HG03378 (cell line): ENCODE results near the gene CDHR1.

Source experiments
- ATAC-seq: cut with Tn5 transposase; IDR thresholded peaks from one replicate; pipeline ENCODE4 v1.9.1; 2021; ENCODE audit warnings: mild to moderate bottlenecking, moderate library complexity; ENCODE audit not compliant: unreplicated experiment

The CDHR1 gene

DNA sequence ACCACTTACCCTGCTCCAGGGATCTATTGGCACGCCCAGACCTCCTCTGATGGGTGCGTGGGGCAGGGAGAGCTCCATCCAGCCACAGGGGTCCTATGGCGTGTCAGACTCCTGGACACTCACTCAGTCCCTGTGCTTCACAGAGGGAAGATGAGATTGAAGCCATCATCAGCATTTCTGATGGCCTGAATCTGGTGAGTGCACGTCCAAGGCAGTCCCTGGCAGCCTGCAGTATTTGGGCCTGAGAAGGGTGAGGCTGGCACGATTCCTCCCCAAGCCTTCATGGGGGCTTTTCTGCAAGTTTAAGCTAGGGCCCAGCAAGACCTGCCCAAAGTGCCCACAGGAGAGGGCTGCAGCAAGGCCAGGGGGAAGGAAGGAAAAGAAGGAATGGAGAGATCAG lies 3.3 kb downstream of the CDHR1 start:
- ATAC-seq, result no peak

DNA sequence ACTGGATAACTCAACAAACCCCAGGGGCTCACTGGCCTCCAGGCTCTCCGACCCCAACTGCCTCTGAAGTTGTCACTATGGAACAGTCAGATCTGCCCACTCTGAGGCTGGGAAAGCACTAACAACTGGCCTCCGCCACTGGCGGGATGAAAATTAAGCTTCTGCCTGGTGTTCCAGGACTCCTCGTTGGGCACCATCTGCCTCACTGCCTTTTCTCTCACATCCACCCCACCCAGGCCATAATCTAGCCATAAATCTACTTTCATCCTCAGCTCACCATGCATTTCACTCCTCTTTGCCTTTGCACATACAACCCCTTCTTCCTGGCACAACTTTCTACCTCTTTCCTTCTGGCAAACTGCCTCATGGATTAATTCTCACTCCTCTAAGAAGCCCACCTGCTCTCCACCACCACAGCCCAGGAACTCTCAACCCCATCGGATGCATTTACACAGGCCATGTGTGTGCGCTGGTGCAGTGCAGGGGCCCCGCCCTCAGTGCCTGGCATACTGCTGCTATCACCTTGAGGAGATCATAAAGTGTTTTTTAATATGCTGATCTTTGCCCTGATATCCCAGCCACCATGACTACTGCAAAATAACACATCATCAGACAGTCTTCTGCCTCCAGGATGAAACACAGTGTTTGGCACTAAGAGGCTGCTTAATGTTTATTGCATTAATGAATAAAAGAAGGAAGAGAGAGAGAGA lies 4.0 kb downstream of the CDHR1 start:
- ATAC-seq, result no peak

- no peak for ATAC-seq
Observed at GRCh38 chr10:84200537-84201243, 6.4 kb downstream of the CDHR1 start.

DNA sequence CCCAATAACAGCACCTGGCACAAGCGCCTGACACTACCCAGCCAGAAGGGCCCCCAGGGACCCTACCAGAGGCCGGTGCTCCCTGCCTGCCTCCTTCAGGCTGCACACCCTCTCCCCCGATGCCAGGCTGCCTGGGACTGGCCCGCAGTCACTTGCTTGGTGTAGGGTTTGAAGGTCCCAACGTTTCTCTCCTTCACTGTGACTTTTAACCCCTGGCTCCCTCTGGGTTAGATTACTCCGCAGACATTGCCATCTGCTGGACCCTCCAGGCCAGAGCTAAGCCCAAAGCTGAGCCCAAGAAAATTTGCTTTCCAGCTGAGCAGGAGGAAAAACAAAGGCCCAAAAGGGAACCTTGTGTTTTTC lies 6.9 kb downstream of the CDHR1 start:
- no peak for ATAC-seq

DNA sequence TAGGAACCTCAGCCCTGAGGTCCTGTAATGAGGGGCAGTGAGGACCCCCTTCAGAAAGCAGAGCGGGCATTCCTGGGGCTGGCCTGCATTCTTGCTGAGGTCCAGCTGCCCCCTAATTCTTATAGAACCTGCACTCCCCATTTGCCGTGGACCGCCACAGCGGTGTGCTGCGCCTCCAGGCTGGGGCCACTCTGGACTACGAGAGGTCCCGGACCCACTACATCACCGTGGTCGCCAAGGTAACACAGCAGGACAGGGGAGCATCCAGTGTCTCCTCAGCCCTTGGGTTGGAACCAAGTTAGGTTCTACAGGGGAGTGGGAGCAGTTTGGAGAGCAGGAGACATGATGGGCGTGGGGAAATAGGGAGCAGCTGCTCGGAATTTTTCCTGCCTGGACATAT lies 7.3 kb downstream of the CDHR1 start:
- ATAC-seq, result no peak

DNA sequence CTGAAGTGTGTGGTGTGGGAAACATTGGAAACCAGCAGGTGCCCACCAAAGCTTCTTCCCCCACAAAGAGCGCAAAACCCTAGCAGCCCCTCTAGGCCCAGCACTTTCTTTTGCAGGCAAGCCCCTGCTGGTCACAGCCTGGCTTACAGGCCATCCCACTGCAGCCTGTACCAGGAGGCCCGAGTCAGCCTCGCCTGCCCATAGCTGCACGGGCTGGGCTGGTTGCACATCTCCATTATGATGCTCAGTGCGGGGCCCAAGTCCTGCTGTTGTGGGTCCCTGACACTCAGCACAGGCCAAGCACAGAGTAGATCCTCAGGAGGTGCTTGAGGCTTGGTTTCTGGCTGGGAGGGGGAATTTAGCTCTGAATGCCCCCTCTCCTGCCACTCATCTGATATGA lies 8.0 kb downstream of the CDHR1 start:
- ATAC-seq, result no peak

- no peak for ATAC-seq
Observed at GRCh38 chr10:84204122-84204521, 9.8 kb downstream of the CDHR1 start.

GRCh38 chr10:84204610-84205009 lies 10.3 kb downstream of the CDHR1 start:
- no peak for ATAC-seq

DNA sequence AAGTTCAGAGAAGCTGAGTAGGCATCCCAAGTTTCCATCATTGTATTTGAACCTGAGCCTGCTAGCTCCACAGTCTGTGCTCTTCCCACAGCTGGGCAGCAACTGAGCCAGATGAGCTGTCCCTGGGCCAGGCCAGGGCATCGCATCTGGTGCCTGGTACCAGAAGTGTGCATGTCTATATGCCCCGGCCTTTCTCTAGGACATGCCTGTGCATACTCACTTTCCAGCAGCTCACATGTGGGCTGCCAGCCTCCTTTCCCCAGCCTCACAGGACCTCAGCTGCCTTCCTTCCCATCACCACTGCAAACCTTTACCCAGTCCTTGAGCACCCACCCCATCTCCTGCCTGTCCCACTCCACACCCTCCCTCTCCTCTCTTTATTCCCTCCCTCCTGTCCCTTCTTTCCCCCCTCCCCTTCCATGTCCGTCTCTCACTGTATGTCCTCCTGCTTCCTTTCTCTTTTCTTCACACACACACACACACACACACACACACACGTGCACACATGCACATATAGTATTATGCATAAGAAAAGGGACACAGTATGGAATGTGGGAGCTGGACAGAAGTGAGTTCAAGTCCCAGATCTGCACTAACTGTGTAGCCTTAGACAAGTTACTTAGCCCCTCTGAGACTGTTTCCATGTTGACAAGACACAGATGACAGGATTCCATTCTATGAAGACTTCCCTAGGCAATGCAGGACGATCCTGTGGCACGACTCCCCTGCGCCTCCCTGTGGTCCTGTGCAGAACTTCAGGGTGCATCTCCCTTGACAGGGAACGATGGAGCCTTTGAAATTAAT lies 10.9 kb downstream of the CDHR1 start:
- peak; percentile 90 for ATAC-seq

DNA sequence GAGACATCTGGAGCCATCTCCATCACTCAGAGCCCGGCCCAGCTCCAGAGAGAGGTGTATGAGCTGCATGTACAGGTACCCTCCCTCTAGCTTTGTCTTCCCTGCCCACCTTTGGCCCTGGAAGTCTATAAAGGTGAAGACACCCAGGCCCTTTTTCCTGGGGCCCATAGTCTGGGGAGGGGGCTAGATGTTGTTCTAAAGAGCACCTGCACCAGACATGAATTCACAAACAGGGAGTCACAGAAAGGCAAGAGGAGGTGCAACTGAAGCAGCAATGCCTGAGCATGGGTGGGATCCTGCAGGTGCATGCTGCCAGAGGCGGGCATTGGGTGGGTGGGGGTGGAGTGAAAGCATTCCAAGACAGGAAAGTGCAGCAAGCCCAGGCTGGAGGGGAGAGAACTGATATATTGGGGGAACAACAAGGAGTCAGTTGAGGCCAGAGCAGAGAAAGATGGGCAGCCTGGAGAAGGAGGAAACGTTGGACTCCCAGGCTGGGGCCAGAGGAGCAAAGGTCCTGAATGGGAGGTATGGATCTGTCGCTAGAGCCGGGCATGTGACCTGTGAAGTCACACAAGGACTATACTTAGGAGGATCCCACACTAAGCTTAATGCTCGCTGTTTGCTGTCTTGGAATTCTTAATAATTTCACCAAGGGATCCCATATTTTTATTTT lies 11.7 kb downstream of the CDHR1 start:
- no peak for ATAC-seq

GRCh38 chr10:84208023-84208422 lies 13.7 kb downstream of the CDHR1 start:
- ATAC-seq, result no peak

GRCh38 chr10:84211566-84211965 lies 17.2 kb downstream of the CDHR1 start:
- ATAC-seq, result no peak

DNA sequence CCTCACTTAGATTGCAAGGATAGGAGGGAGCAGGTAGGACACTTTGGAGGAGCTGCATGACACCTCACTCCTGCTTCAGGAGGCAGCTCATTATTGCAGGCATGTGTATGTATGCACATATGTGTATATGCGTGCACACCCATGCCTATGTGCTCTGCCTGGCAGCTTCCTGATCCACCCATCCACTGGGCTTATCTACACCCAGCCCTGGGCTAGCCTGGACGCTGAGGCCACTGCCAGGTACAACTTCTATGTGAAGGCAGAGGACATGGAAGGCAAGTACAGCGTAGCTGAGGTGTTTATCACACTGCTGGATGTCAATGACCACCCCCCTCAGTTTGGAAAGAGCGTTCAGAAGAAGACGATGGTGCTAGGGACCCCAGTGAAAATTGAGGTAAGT lies 17.7 kb downstream of the CDHR1 start:
- ATAC-seq, result no peak

DNA sequence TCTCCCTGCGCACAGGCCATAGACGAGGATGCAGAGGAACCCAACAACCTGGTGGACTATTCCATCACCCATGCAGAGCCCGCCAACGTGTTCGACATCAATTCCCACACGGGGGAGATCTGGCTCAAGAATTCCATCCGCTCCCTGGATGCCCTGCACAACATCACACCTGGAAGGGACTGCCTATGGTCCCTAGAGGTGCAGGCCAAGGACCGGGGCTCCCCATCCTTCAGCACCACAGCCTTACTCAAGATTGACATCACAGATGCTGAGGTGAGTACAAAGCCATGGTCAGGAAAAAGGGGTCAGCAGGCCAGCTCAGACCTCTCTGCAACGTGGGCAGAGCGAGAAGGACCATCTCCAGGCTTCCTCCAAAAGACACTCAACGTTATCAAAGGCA lies 18.7 kb downstream of the CDHR1 start:
- ATAC-seq, result no peak

GRCh38 chr10:84214046-84214572 lies 19.8 kb downstream of the CDHR1 start:
- ATAC-seq, result peak; percentile 13

GRCh38 chr10:84214612-84215235 lies 20.4 kb downstream of the CDHR1 start:
- ATAC-seq, result peak; percentile 91

GRCh38 chr10:84216834-84217233 lies 22.5 kb downstream of the CDHR1 start:
- no peak for ATAC-seq

DNA sequence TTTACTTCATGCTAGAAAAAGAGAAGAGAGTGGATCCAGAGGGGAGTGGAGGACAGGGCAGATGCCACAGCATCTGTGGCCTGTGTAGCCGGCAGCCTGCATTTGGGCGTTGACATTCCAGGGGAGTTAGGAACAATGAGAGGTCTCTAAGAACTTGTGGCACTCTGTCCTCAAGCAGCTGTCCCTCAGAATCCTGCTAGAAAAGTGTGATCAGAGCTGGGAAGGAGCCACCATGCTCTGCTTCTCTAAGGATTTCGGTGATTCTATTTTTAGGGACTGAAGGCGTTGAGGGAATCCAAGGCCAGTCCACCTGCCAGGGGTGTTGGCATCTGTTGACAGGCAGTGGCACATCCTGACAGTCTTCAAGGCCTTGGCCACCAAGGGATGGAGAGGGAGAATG lies 23.4 kb downstream of the CDHR1 start:
- no peak for ATAC-seq

GRCh38 chr10:84221916-84222315 lies 27.6 kb downstream of the CDHR1 start:
- ATAC-seq, result no peak

- ATAC-seq, result no peak
Observed at GRCh38 chr10:84224411-84225028, 30.2 kb downstream of the CDHR1 start.
